Measurements from ENCODE around the gene FOXP2.

DNA sequence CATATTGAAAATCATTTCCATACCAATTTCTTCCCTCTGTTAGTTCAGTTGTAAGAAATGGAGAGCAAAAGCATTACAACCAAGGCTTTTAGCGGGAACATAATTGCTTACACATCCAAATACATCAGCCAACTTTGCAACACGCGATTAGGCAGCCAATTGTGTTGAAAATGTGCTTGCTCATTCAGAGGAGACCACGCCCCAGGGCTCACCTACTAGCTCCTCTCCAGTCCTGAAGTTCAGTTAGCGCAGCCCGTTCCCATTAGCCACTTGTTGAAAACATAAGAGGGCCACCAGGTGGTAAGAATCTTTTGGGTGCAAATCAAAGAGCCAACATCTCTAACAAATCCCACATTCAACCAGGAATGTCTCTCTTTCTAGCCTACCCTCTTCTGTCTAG is 294.0 kb downstream of the FOXP2 start:
- TF ChIP-seq SP1 (IDR thresholded peaks at IDR 0.05; ENCODE audit: low read depth, low read length) (no peak), SREBF2 (IDR thresholded peaks at IDR 0.05; ENCODE audit: low read length) (no peak), KDM1A (IDR thresholded peaks at IDR 0.05; ENCODE audit: borderline replicate concordance) (no peak), NR2C2 (IDR thresholded peaks at IDR 0.05; ENCODE audit: borderline replicate concordance, control insufficient read depth, insufficient read length, low read depth) (no peak), SMARCA5 (IDR thresholded peaks at IDR 0.05) (no peak), MYC (IDR thresholded peaks at IDR 0.05; ENCODE audit: insufficient read depth, insufficient read length, insufficient replicate concordance, low read length, severe bottlenecking) (no peak), POLR2A (IDR thresholded peaks at IDR 0.05; ENCODE audit: low read depth, low read length) (no peak), PAX8 (IDR thresholded peaks at IDR 0.05) (no peak)
- TF ChIP-seq, protein P1, sequence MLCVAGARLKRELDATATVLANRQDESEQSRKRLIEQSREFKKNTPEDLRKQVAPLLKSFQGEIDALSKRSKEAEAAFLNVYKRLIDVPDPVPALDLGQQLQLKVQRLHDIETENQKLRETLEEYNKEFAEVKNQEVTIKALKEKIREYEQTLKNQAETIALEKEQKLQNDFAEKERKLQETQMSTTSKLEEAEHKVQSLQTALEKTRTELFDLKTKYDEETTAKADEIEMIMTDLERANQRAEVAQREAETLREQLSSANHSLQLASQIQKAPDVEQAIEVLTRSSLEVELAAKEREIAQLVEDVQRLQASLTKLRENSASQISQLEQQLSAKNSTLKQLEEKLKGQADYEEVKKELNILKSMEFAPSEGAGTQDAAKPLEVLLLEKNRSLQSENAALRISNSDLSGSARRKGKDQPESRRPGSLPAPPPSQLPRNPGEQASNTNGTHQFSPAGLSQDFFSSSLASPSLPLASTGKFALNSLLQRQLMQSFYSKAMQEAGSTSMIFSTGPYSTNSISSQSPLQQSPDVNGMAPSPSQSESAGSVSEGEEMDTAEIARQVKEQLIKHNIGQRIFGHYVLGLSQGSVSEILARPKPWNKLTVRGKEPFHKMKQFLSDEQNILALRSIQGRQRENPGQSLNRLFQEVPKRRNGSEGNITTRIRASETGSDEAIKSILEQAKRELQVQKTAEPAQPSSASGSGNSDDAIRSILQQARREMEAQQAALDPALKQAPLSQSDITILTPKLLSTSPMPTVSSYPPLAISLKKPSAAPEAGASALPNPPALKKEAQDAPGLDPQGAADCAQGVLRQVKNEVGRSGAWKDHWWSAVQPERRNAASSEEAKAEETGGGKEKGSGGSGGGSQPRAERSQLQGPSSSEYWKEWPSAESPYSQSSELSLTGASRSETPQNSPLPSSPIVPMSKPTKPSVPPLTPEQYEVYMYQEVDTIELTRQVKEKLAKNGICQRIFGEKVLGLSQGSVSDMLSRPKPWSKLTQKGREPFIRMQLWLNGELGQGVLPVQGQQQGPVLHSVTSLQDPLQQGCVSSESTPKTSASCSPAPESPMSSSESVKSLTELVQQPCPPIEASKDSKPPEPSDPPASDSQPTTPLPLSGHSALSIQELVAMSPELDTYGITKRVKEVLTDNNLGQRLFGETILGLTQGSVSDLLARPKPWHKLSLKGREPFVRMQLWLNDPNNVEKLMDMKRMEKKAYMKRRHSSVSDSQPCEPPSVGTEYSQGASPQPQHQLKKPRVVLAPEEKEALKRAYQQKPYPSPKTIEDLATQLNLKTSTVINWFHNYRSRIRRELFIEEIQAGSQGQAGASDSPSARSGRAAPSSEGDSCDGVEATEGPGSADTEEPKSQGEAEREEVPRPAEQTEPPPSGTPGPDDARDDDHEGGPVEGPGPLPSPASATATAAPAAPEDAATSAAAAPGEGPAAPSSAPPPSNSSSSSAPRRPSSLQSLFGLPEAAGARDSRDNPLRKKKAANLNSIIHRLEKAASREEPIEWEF (IDR thresholded peaks at IDR 0.05; ENCODE audit: insufficient replicate concordance, low read depth, low read length) = no peak
- TF ChIP-seq, protein P2, sequence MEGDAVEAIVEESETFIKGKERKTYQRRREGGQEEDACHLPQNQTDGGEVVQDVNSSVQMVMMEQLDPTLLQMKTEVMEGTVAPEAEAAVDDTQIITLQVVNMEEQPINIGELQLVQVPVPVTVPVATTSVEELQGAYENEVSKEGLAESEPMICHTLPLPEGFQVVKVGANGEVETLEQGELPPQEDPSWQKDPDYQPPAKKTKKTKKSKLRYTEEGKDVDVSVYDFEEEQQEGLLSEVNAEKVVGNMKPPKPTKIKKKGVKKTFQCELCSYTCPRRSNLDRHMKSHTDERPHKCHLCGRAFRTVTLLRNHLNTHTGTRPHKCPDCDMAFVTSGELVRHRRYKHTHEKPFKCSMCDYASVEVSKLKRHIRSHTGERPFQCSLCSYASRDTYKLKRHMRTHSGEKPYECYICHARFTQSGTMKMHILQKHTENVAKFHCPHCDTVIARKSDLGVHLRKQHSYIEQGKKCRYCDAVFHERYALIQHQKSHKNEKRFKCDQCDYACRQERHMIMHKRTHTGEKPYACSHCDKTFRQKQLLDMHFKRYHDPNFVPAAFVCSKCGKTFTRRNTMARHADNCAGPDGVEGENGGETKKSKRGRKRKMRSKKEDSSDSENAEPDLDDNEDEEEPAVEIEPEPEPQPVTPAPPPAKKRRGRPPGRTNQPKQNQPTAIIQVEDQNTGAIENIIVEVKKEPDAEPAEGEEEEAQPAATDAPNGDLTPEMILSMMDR (IDR thresholded peaks at IDR 0.05 in 2 of 3, conservative IDR thresholded peaks at IDR 0.05 in 1 of 3; ENCODE audit: control insufficient read depth in 2 of 3, extremely low read depth in 1 of 3, insufficient read depth in 1 of 3, low read depth in 3 of 3, low read length in 3 of 3) = no peak
- TF ChIP-seq, protein P3, sequence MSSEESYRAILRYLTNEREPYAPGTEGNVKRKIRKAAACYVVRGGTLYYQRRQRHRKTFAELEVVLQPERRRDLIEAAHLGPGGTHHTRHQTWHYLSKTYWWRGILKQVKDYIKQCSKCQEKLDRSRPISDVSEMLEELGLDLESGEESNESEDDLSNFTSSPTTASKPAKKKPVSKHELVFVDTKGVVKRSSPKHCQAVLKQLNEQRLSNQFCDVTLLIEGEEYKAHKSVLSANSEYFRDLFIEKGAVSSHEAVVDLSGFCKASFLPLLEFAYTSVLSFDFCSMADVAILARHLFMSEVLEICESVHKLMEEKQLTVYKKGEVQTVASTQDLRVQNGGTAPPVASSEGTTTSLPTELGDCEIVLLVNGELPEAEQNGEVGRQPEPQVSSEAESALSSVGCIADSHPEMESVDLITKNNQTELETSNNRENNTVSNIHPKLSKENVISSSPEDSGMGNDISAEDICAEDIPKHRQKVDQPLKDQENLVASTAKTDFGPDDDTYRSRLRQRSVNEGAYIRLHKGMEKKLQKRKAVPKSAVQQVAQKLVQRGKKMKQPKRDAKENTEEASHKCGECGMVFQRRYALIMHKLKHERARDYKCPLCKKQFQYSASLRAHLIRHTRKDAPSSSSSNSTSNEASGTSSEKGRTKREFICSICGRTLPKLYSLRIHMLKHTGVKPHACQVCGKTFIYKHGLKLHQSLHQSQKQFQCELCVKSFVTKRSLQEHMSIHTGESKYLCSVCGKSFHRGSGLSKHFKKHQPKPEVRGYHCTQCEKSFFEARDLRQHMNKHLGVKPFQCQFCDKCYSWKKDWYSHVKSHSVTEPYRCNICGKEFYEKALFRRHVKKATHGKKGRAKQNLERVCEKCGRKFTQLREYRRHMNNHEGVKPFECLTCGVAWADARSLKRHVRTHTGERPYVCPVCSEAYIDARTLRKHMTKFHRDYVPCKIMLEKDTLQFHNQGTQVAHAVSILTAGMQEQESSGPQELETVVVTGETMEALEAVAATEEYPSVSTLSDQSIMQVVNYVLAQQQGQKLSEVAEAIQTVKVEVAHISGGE (CRISPR knock-in tag; IDR thresholded peaks at IDR 0.05) = no peak
- TF ChIP-seq, protein P4, sequence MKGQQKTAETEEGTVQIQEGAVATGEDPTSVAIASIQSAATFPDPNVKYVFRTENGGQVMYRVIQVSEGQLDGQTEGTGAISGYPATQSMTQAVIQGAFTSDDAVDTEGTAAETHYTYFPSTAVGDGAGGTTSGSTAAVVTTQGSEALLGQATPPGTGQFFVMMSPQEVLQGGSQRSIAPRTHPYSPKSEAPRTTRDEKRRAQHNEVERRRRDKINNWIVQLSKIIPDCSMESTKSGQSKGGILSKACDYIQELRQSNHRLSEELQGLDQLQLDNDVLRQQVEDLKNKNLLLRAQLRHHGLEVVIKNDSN (IDR thresholded peaks at IDR 0.05; ENCODE audit: borderline replicate concordance, extremely low read length, insufficient read depth, low read depth, low read length) = no peak

Measured in GM12878 (cell line).